Panc1 (cell line): Measurements from ENCODE around the gene DEFB129. TPM values are rescaled to one million over a fixed set of nuclear protein-coding genes. Genes with fewer than 3 reads are reported as not detected.
"Not testable (repeated sequence)": the region's sequence is repeated elsewhere in the genome, so short reads cannot be mapped to it uniquely, and the experiment has no call there.

Source experiments
- ATAC-seq: fragments of 200-7000 bp; cut with Tn5 transposase; 2 replicates; pipeline ENCODE4 v1.9.1; 2020; ENCODE audit warnings: mild to moderate bottlenecking, moderate library complexity
- BruUV-seq: library from RNA; stranded (reverse); fragments of 400-500 nt; replicated peaks from 2 replicates; lab custom pipeline; 2021; lab: Mats Ljungman, UMichigan
- CTCF ChIA-PET: fragments of 300-600 bp; sonication (Branson Sonifier 250); formaldehyde crosslinking; loops from one replicate; lab custom pipeline; 2022; ENCODE audit warnings: antibody characterized with exemption; lab: Charles Lee
- POLR2A ChIA-PET: fragments of 300-600 bp; sonication (Branson Sonifier 250); formaldehyde crosslinking; loops from one replicate; lab custom pipeline; 2022; ENCODE audit warnings: antibody characterized with exemption; lab: Charles Lee
- DNase-seq: peaks from one replicate; pipeline ENCODE4 v3.0.0-alpha.2; 2010; ENCODE audit warnings: low read depth, low spot score
- H3K27ac ChIP-seq: 2 replicates; pipeline ENCODE4 v1.5.1; 2011; ENCODE audit warnings: mild to moderate bottlenecking, low read length, inconsistent platforms
- H3K27me3 ChIP-seq: fragments of 200-500 bp; sonication (Bioruptor generic); 2 replicates; pipeline ENCODE4 v1.6.0; 2014; ENCODE audit warnings: low read length, inconsistent platforms; ENCODE audit not compliant: control insufficient read depth, insufficient read depth
- H3K36me3 ChIP-seq: fragments of 200-500 bp; sonication (Bioruptor generic); 2 replicates; pipeline ENCODE4 v1.5.1; 2014; ENCODE audit warnings: inconsistent platforms, mild to moderate bottlenecking, low read length, moderate library complexity; ENCODE audit not compliant: control insufficient read depth, insufficient read depth
- H3K4me1 ChIP-seq: 2 replicates; pipeline ENCODE4 v1.5.1; 2011; ENCODE audit warnings: inconsistent platforms, mild to moderate bottlenecking, low read length, moderate library complexity; ENCODE audit not compliant: control insufficient read depth, insufficient read depth
- H3K4me3 ChIP-seq, 2 experiments: 2 replicates each; pipeline ENCODE4 v1.5.1; 2011 to 2012; ENCODE audit warnings: low read depth in 2 of 2, low read length in 2 of 2, mild to moderate bottlenecking in 2 of 2, inconsistent platforms in 1 of 2, moderate library complexity in 1 of 2
- H3K9me3 ChIP-seq: fragments of 200-500 bp; sonication (Bioruptor generic); 2 replicates; pipeline ENCODE4 v1.5.1; 2014; ENCODE audit warnings: low read depth, mild to moderate bottlenecking, inconsistent platforms, low read length, moderate library complexity; ENCODE audit not compliant: control insufficient read depth, insufficient read depth
- CTCF ChIP-seq: fragments of 450-650 bp; IDR thresholded peaks from 2 replicates; pipeline ENCODE4 v1.5.1; 2017; ENCODE audit warnings: mild to moderate bottlenecking
- POLR2AphosphoS5 ChIP-seq: IDR thresholded peaks from 2 replicates; pipeline ENCODE4 v1.6.1; 2012; ENCODE audit warnings: mild to moderate bottlenecking, low read depth, low read length, moderate library complexity
- REST ChIP-seq, 2 experiments: IDR thresholded peaks; 2 replicates each; pipeline ENCODE4 v1.6.1; 2011 to 2012; ENCODE audit warnings: low read depth in 2 of 2, control low read depth in 1 of 2, low read length in 1 of 2, mild to moderate bottlenecking in 1 of 2, moderate library complexity in 1 of 2; ENCODE audit not compliant: insufficient read depth in 1 of 2
- SIN3A ChIP-seq: IDR thresholded peaks from 2 replicates; pipeline ENCODE4 v1.6.1; 2012; ENCODE audit warnings: low read depth, mild to moderate bottlenecking, low read length, moderate library complexity, borderline replicate concordance; ENCODE audit not compliant: insufficient read depth
- TCF7L2 ChIP-seq: IDR thresholded peaks from 2 replicates; pipeline ENCODE4 v1.6.1; 2011; ENCODE audit warnings: mild to moderate bottlenecking, low read depth, low read length, inconsistent platforms
- in situ Hi-C: cut with HindIII; loops from 2 replicates; pipeline ENCODE4 v1.10.0; 2016; ENCODE audit warnings: low sequenced_read_pairs, low pct_unique_long_range_greater_than_20kb
- intact Hi-C: fragments of 100-400 bp; cut with micrococcal nuclease; formaldehyde crosslinking; loops from one replicate; pipeline ENCODE4 v1.10.0; 2022; ENCODE audit not compliant: unreplicated experiment
- total RNA-seq: library from RNA; stranded (reverse); gene quantifications from one replicate; pipeline ENCODE4 v1.2.1, GENCODE V29; 2021; ENCODE audit not compliant: unreplicated experiment

Gene DEFB129
- total RNA-seq, 1 experiment from 2014 or later = not detected

- CTCF ChIA-PET = interaction anchor here (0.6 kb wide), 1 partner anchor 43 kb away, joined by 4 read pairs; no protein-coding TSS in a partner anchor
Measured at GRCh38 chr20:221258-221830, 5.7 kb upstream of the DEFB129 start.

GRCh38 chr20:225879-226278 is 1.2 kb upstream of the DEFB129 start:
- ATAC-seq, intact Hi-C loops, H3K4me3 ChIP-seq, CTCF ChIA-PET, H3K9me3 ChIP-seq, H3K36me3 ChIP-seq, in situ Hi-C loops, POLR2A ChIA-PET, DNase-seq, H3K4me1 ChIP-seq, BruUV-seq, H3K27ac ChIP-seq: not testable (repeated sequence)
- peaks cover 13% of the 10 kb centered on the region; the same call in 1 of the 2 replicates for H3K27me3 ChIP-seq

More at GRCh38 chr20:221258-221830, 5.7 kb upstream of the DEFB129 start:
- ATAC-seq (no peak), DNase-seq (no peak)
- intact Hi-C loops = no loop called here
- in situ Hi-C loops = no loop called here
- Histone ChIP-seq H3K9me3 (no peaks in the 10 kb centered on the region), H3K4me3 (no peak overlapping the region), H3K27me3 (peaks cover 18% of the 10 kb centered on the region), H3K36me3 (no peaks in the 10 kb centered on the region), H3K27ac (no peak overlapping the region), H3K4me1 (no peaks in the 10 kb centered on the region)
- no peak for TF ChIP-seq REST (IDR thresholded peaks at IDR 0.05; ENCODE audit: insufficient read depth in 1 of 2, low read depth in 2 of 2, low read length in 1 of 2)
- TF ChIP-seq CTCF = no peak
- TF ChIP-seq POLR2AphosphoS5 = no peak
- no peak for TF ChIP-seq SIN3A
- TF ChIP-seq TCF7L2 = no peak
- BruUV-seq = no TSS peak
- POLR2A ChIA-PET = interaction anchor here (0.6 kb wide), 1 partner anchor 65 kb away, joined by 4 read pairs; no protein-coding TSS in a partner anchor

- no peak for TF ChIP-seq SIN3A
- TF ChIP-seq REST (IDR thresholded peaks at IDR 0.05; ENCODE audit: insufficient read depth in 1 of 2, low read depth in 2 of 2, low read length in 1 of 2) = no peak
- TF ChIP-seq POLR2AphosphoS5 = no peak
- TF ChIP-seq TCF7L2 = no peak
- no peak for TF ChIP-seq CTCF
- intact Hi-C loops = no loop called here
Measured at GRCh38 chr20:227439-228105, 514 bp downstream of the DEFB129 start.

More at GRCh38 chr20:227439-228105, 514 bp downstream of the DEFB129 start:
- CTCF ChIA-PET = no interaction called here
- DNase-seq = no peak
- Histone ChIP-seq H3K27ac (no peak overlapping the region), H3K36me3 (no peaks in the 10 kb centered on the region), H3K27me3 (peaks cover 9% of the 10 kb centered on the region; the same call in 1 of the 2 replicates), H3K4me3 (no peak overlapping the region), H3K9me3 (no peaks in the 10 kb centered on the region), H3K4me1 (no peaks in the 10 kb centered on the region)
- POLR2A ChIA-PET = no interaction called here
- in situ Hi-C loops = no loop called here
- no TSS peak for BruUV-seq
- ATAC-seq = no peak
